ENCODE data around the gene CYYR1. TPM values are rescaled to one million over a fixed set of nuclear protein-coding genes. Genes with fewer than 3 reads are reported as not detected.

Gene CYYR1
- total RNA-seq, 1 donor from 2014 or later: 3.7 TPM

DNA sequence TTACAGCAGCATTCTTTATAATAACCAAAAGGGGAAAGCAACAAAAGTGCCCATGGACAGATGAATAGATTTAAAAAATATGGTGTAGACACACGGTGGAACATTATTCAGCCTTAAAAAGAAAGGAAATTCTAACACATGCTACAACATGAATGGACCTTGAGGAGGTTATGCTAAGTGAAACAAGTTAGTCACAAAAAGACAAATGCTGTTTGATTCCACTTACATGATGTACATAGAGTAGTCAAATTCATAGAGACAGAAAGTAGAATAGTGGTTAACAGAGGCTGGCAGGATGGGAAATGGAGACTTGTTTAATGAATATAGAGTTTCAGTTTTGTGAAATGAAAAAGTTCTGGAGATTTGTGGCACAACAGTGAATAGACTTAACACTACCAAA, 151.4 kb downstream of the CYYR1 start:
- TF ChIP-seq CTCF (conservative IDR thresholded peaks at IDR 0.05; ENCODE audit: low read depth, low read length): no peak
- DNase-seq (ENCODE audit: low read depth): no peak
- H3K4me3 ChIP-seq (ENCODE audit: low read depth, low read length): no peak overlapping the region

Measured in epithelial cell of proximal tubule (primary cell).